H1 (cell line): Measurements from ENCODE around the gene SENP1. TPM values are rescaled to one million over a fixed set of nuclear protein-coding genes. Genes with fewer than 3 reads are reported as not detected.

Source experiments
- CTCF ChIA-PET: fragments of 300-600 bp; sonication (Branson Sonifier 250); formaldehyde crosslinking; loops from one replicate; lab custom pipeline; 2021; ENCODE audit not compliant: partially characterized antibody; lab: Charles Lee
- POLR2A ChIA-PET: fragments of 300-600 bp; sonication (Branson Sonifier 250); formaldehyde crosslinking; loops from one replicate; lab custom pipeline; 2021; ENCODE audit warnings: inconsistent platforms; ENCODE audit not compliant: partially characterized antibody; lab: Charles Lee
- DNase-seq, 2 experiments: peaks; one replicate each; pipeline versions ENCODE4 v3.0.0 to v3.0.0-alpha.2; 2010 to 2022; ENCODE audit warnings: low spot score in 2 of 2, low read depth in 1 of 2, mixed read lengths in 1 of 2
- FAIRE-seq: peaks from 2 replicates; lab custom pipeline; 2011; peaks lifted over from hg19 to GRCh38; lab: Jason Lieb, UNC
- H2AFZ ChIP-seq: 2 replicates; pipeline ENCODE4 v1.8.1; 2012; ENCODE audit warnings: low read length, inconsistent platforms
- H2AK5ac ChIP-seq: 2 replicates; pipeline ENCODE4 v1.6.1; 2013; ENCODE audit warnings: low read depth, low read length
- H2BK120ac ChIP-seq: replicated peaks from 2 replicates; pipeline ENCODE3; 2013; ENCODE audit warnings: low read depth, low read length, inconsistent platforms
- H2BK12ac ChIP-seq: 2 replicates; pipeline ENCODE4 v1.6.1; 2013; ENCODE audit warnings: low read depth, low read length
- H2BK15ac ChIP-seq: 2 replicates; pipeline ENCODE4 v1.6.1; 2013; ENCODE audit warnings: low read length
- H2BK20ac ChIP-seq: 2 replicates; pipeline ENCODE4 v1.6.1; 2013; ENCODE audit warnings: low read length
- H2BK5ac ChIP-seq: 2 replicates; pipeline ENCODE4 v1.6.1; 2013; ENCODE audit warnings: low read depth, low read length
- H3K14ac ChIP-seq: 2 replicates; pipeline ENCODE4 v1.6.1; 2013; ENCODE audit warnings: inconsistent platforms; ENCODE audit not compliant: insufficient read length
- H3K18ac ChIP-seq: 2 replicates; pipeline ENCODE4 v1.6.1; 2013; ENCODE audit warnings: low read length; ENCODE audit errors: extremely low read depth
- H3K23ac ChIP-seq: 2 replicates; pipeline ENCODE4 v1.6.1; 2013; ENCODE audit warnings: inconsistent platforms; ENCODE audit not compliant: insufficient read length
- H3K23me2 ChIP-seq: 2 replicates; pipeline ENCODE4 v1.6.1; 2013; ENCODE audit warnings: low read depth, low read length
- H3K27ac ChIP-seq: 2 replicates; pipeline ENCODE4 v1.6.1; 2011; ENCODE audit warnings: low read depth, low read length, inconsistent platforms
- H3K27me3 ChIP-seq, 4 experiments: replicated peaks in 1 of 4; 1 replicate in 1 of 4; 2 replicates in 3 of 4; pipeline versions ENCODE4 v1.6.1 to v1.8.1; 2011 to 2013; ENCODE audit warnings: low read length in 3 of 4, mild to moderate bottlenecking in 3 of 4, inconsistent platforms in 2 of 4, mixed read lengths in 2 of 4, moderate library complexity in 1 of 4; ENCODE audit not compliant: control insufficient read depth in 3 of 4, insufficient read depth in 3 of 4; ENCODE audit errors: extremely low read depth in 1 of 4
- H3K36me3 ChIP-seq, 4 experiments: 2 replicates each; pipeline versions ENCODE4 v1.6.1 to v1.8.1; 2011 to 2013; ENCODE audit warnings: mild to moderate bottlenecking in 4 of 4, low read length in 3 of 4, moderate library complexity in 2 of 4, control low read depth in 1 of 4, inconsistent platforms in 1 of 4; ENCODE audit not compliant: insufficient read depth in 4 of 4, control insufficient read depth in 2 of 4
- H3K4ac ChIP-seq: replicated peaks from 2 replicates; pipeline ENCODE3; 2013; ENCODE audit warnings: low read length, low read depth, mixed read lengths, inconsistent platforms; ENCODE audit not compliant: insufficient read length
- H3K4me1 ChIP-seq, 4 experiments: replicated peaks in 1 of 4; 1 replicate in 1 of 4; 2 replicates in 3 of 4; pipeline versions ENCODE4 v1.6.1 to v1.8.1; 2011 to 2013; ENCODE audit warnings: low read length in 3 of 4, inconsistent platforms in 2 of 4, mixed read lengths in 1 of 4; ENCODE audit not compliant: insufficient read depth in 4 of 4, control insufficient read depth in 3 of 4
- H3K4me2 ChIP-seq, 2 experiments: 2 replicates each; pipeline versions ENCODE4 v1.6.1 to v1.8.1; 2011 to 2013; ENCODE audit warnings: low read depth in 2 of 2, low read length in 2 of 2, control low read depth in 1 of 2, inconsistent platforms in 1 of 2, mild to moderate bottlenecking in 1 of 2; ENCODE audit not compliant: insufficient read depth in 1 of 2
- H3K4me3 ChIP-seq, 4 experiments: fragments of 200-600, 300-600 bp in 1 of 4; sonication (generic), shearing (Covaris generic), sonication (Bioruptor Twin) in 1 of 4; 2 replicates each; pipeline versions ENCODE4 v1.5.1 to v1.8.1; 2011 to 2016; ENCODE audit warnings: low read length in 4 of 4, low read depth in 3 of 4, control low read depth in 2 of 4, inconsistent platforms in 2 of 4, mild to moderate bottlenecking in 2 of 4, mixed read lengths in 1 of 4, moderate library complexity in 1 of 4; ENCODE audit not compliant: insufficient read depth in 2 of 4; ENCODE audit errors: extremely low read depth in 1 of 4
- H3K56ac ChIP-seq: replicated peaks from 2 replicates; pipeline ENCODE3; 2013; ENCODE audit warnings: low read depth, mild to moderate bottlenecking, mixed read lengths, low read length, inconsistent platforms; ENCODE audit not compliant: insufficient read length
- H3K79me1 ChIP-seq: 2 replicates; pipeline ENCODE4 v1.6.1; 2013; ENCODE audit warnings: low read depth, low read length, control low read depth
- H3K79me2 ChIP-seq, 2 experiments: 2 replicates each; pipeline versions ENCODE4 v1.6.1 to v1.8.1; 2012 to 2013; ENCODE audit warnings: low read length in 2 of 2, mild to moderate bottlenecking in 2 of 2, inconsistent platforms in 1 of 2; ENCODE audit not compliant: insufficient read depth in 2 of 2, control insufficient read depth in 1 of 2
- H3K9ac ChIP-seq, 4 experiments: replicated peaks in 1 of 4; 1 replicate in 1 of 4; 2 replicates in 3 of 4; pipeline versions ENCODE4 v1.6.1 to v1.8.1; 2011 to 2013; ENCODE audit warnings: low read depth in 3 of 4, low read length in 3 of 4, control low read depth in 2 of 4, mild to moderate bottlenecking in 2 of 4, moderate library complexity in 2 of 4, inconsistent platforms in 1 of 4; ENCODE audit errors: extremely low read depth in 1 of 4
- H3K9me3 ChIP-seq, 2 experiments: 2 replicates each; pipeline versions ENCODE4 v1.6.1 to v1.8.1; 2012 to 2013; ENCODE audit warnings: mild to moderate bottlenecking in 2 of 2, moderate library complexity in 2 of 2, control low read depth in 1 of 2, inconsistent platforms in 1 of 2, low read depth in 1 of 2, low read length in 1 of 2, mixed read lengths in 1 of 2; ENCODE audit not compliant: insufficient read depth in 2 of 2
- H4K20me1 ChIP-seq, 2 experiments: replicated peaks in 1 of 2; 2 replicates each; pipeline versions ENCODE3 to v1.8.1; 2011 to 2013; ENCODE audit warnings: inconsistent platforms in 2 of 2, low read length in 2 of 2, mild to moderate bottlenecking in 1 of 2; ENCODE audit not compliant: insufficient read depth in 2 of 2, control insufficient read depth in 1 of 2
- H4K5ac ChIP-seq: 2 replicates; pipeline ENCODE4 v1.6.1; 2013; ENCODE audit warnings: low read length, low read depth, mixed read lengths, inconsistent platforms; ENCODE audit not compliant: insufficient read length
- H4K8ac ChIP-seq: 2 replicates; pipeline ENCODE4 v1.8.0; 2013; ENCODE audit warnings: mild to moderate bottlenecking, moderate library complexity, low read length, inconsistent platforms; ENCODE audit not compliant: insufficient read depth; ENCODE audit errors: extremely low read depth
- H4K91ac ChIP-seq: replicated peaks from 2 replicates; pipeline ENCODE3; 2013; ENCODE audit warnings: low read length, mixed read lengths, inconsistent platforms; ENCODE audit not compliant: insufficient read length
- CEBPB ChIP-seq: IDR thresholded peaks from 2 replicates; pipeline ENCODE4 v1.6.1; 2012; ENCODE audit warnings: low read depth, low read length
- JUN ChIP-seq: IDR thresholded peaks from 2 replicates; pipeline ENCODE4 v1.6.1; 2011; ENCODE audit warnings: low read depth, mild to moderate bottlenecking, improper control_type of control experiment, low read length
- RXRA ChIP-seq: IDR thresholded peaks from 2 replicates; pipeline ENCODE4 v1.6.1; 2011; ENCODE audit warnings: low read depth, mild to moderate bottlenecking, low read length, moderate library complexity; ENCODE audit not compliant: insufficient read depth
- SP1 ChIP-seq: IDR thresholded peaks from 2 replicates; pipeline ENCODE4 v1.6.1; 2011; ENCODE audit warnings: low read depth, low read length
- ZNF274 ChIP-seq: IDR thresholded peaks from 2 replicates; pipeline ENCODE4 v1.7.0; 2012; ENCODE audit warnings: low read length, borderline replicate concordance; ENCODE audit errors: extremely low read depth
- WGBS, 2 experiments: shearing (Covaris generic) in 1 of 2; methylation state at CpG; one replicate each; pipeline versions ENCODE4 v1.1.6 to v1.1.7; 2013 to 2015; ENCODE audit warnings: low lambda C conversion rate in 2 of 2, mixed read lengths in 2 of 2, inconsistent platforms in 1 of 2, low coverage in 1 of 2, missing lambda C conversion rate in 1 of 2; ENCODE audit not compliant: insufficient replicate concordance in 2 of 2, insufficient coverage in 1 of 2, insufficient read length in 1 of 2; ENCODE audit errors: extremely low coverage in 1 of 2, missing lambda C conversion rate in 1 of 2; 5-methylcytosine and 5-hydroxymethylcytosine counted together
- polyA plus RNA-seq, 7 experiments: library from polyadenylated mRNA; depleted of rRNA in 3 of 7; stranded (reverse) in 5 of 7; unstranded in 2 of 7; fragments of >200 nt in 5 of 7; fragments of 200-250 nt in 2 of 7; gene quantifications; 1 replicate in 5 of 7; 2 replicates in 1 of 7; 4 replicates in 1 of 7; pipeline versions ENCODE4 v1.2.1 to v1.2.3, GENCODE V29; 2011 to 2013; ENCODE audit warnings: missing spikeins in 2 of 7, mixed read lengths in 2 of 7
- total RNA-seq: library from RNA; stranded (reverse); fragmentation: NEBNext Ultra II Directional; extraction: Animal tissue kit (Norgen Biotek cat#: 25700); gene quantifications from 2 replicates; pipeline ENCODE4 v1.2.1, GENCODE V29; 2021

SENP1 gene
- total and polyA plus RNA-seq, 2 of the 8 experiments (the other 6 are each of a cell fraction or from before 2014, with no cell fraction given), result 14.2 to 31.5 TPM

DNA sequence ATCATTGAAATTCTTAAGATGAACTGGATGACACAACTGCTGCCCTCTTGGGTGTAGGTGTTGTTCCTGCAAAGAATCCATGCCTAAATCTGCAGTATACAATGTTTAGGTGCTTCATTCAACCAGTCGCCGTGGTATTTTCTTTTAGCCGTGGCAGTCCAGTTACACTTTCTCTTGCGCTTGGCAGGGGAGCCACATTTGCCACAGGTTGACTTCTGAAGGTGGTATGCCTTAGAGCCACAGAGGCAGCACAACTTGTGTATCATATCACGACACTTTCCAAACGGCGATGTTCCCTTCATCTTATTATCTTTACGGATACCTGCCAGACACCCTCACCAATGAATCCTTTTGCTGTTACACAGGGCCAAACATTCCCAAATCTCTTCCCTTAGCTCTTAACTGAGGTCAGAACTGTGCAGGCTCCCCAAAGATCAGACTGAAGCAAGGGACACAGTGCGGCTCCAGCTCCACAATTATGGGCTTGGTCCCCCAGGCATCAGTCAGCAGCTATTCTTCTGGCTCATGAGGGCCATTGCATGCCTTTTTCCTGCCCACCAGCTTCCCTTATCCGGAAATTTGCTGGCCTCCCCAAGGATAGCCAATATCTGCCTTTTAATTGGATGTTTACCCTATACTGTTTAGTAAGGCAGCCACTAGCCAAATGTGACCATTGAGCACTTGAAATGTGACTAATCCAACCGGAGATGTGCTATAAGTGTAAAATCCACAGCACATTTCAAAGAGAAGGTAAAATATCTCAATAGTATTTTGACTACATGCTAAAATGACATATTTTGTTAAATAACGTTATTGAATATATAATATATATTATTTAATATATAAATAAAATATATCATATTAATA lies 50.7 kb downstream of the SENP1 start:
- Histone ChIP-seq H2BK20ac (no peak overlapping the region), H3K79me1 (no peaks in the 10 kb centered on the region), H3K23me2 (no peaks in the 10 kb centered on the region), H3K14ac (no peak overlapping the region), H3K79me2 (no peaks in the 10 kb centered on the region), H3K27ac (no peak overlapping the region; the same call in 1 of the 2 replicates), H2BK120ac (no peak overlapping the region), H2AK5ac (no peak overlapping the region), H2AFZ (no peak overlapping the region), H2BK5ac (no peak overlapping the region), H3K4me3 (no peak overlapping the region), H4K91ac (no peak overlapping the region), H3K4me1 (no peaks in the 10 kb centered on the region), H3K9me3 (no peaks in the 10 kb centered on the region), H4K8ac (no peak overlapping the region), H3K27me3 (no peaks in the 10 kb centered on the region), H4K5ac (no peak overlapping the region), H3K4ac (no peak overlapping the region), H3K23ac (no peak overlapping the region), H3K4me2 (no peak overlapping the region), H3K9ac (no peak overlapping the region), H2BK12ac (no peak overlapping the region), H2BK15ac (no peak overlapping the region), H4K20me1 (peaks cover 0 to 3% of the 10 kb centered on the region in 2 experiments), H3K36me3 (peaks cover 0 to 15% (median 6%) of the 10 kb centered on the region in 4 experiments; a peak in 2 of 8 replicates), H3K56ac (no peak overlapping the region), H3K18ac (no peak overlapping the region)
- FAIRE-seq (no peak), DNase-seq (no peak)
- WGBS, 2 experiments, result 90% methylated on average over 12 of the region's 12 CpGs; no CpG with 5 or more reads in 1 of the 2 experiments
- CTCF ChIA-PET, result interaction anchor here (1.0 to 1.4 kb wide), 2 partner anchors 24 to 32 kb away, joined by 4 read pairs; no protein-coding TSS in a partner anchor
- POLR2A ChIA-PET, result no interaction called here
- TF ChIP-seq JUN, result no peak
- TF ChIP-seq CEBPB, result no peak
- no peak for TF ChIP-seq RXRA
- TF ChIP-seq ZNF274, result no peak
- no peak for TF ChIP-seq SP1
